Spleen (tissue), 7 donors: ENCODE data around the gene NFATC1.

ENCODE experiments used
- POLR2A ChIP-seq, 3 donors: fragments of 450-650 bp; IDR thresholded peaks; one replicate each; pipeline ENCODE4 v1.5.1; 2017; ENCODE audit warnings: antibody characterized with exemption in 3 of 3, mild to moderate bottlenecking in 1 of 3
- POLR2AphosphoS5 ChIP-seq, 3 donors: sonication (generic); formaldehyde crosslinking; IDR thresholded peaks; one replicate each; pipeline ENCODE4 v1.5.1; 2017; ENCODE audit warnings: antibody characterized with exemption in 3 of 3
- TF ChIP-seq, protein P1 (sequence below), 11 experiments: fragments of 200-600 bp in 7 of 11; fragments of 450-650 bp in 4 of 11; sonication (generic) in 4 of 11; IDR thresholded peaks in 8 of 11; conservative IDR thresholded peaks in 3 of 11; 1 replicate in 7 of 11; 2 replicates in 4 of 11; pipeline versions ENCODE4 v1.4.0 to v1.8.0; 2016 to 2021; ENCODE audit warnings: antibody characterized with exemption in 11 of 11, inconsistent platforms in 4 of 11, mild to moderate bottlenecking in 1 of 11
- donor health status: DM: no; HTN: no; CAD: no; lungs with moderate emphysema.
- donor health status: DM: no; HTN: no; CAD: no.
- donor health status: DM: no; HTN: no; CAD: no.

DNA sequence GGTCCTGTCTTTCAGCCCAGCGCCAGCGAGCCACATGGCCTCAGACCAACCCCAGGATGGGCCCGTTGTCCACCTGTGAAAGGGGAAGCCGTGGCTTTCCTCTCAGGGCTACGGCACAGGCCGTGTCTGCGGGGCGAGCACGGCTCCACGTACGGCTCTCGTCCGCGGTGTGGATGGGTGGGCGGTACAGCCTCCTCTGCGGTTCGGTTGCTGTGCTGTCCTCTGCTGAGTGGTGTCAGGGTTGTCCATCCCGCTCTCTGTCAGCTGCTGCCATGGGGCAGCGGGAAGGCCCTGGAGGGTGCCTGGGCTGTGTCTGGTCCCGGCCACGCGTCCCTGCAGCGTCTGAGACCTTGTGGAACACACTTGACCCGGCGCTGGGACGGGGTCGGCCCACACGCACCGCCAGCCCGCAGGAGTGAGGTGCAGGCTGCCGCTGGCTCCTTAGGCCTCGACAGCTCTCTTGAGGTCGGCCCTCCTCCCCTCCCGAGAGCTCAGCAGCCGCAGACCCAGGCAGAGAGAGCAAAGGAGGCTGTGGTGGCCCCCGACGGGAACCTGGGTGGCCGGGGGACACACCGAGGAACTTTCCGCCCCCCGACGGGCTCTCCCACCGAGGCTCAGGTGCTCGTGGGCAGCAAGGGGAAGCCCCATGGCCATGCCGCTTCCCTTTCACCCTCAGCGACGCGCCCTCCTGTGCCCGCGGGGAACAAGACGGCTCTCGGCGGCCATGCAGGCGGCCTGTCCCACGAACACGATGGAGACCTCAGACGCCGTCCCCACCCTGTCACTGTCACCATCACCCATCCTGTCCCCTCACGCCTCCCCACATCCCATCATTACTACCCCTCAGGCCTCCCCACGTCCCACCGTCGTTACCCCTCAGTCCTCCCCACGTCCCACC lies 128.7 kb downstream of the NFATC1 start:
- TF ChIP-seq, protein P1, sequence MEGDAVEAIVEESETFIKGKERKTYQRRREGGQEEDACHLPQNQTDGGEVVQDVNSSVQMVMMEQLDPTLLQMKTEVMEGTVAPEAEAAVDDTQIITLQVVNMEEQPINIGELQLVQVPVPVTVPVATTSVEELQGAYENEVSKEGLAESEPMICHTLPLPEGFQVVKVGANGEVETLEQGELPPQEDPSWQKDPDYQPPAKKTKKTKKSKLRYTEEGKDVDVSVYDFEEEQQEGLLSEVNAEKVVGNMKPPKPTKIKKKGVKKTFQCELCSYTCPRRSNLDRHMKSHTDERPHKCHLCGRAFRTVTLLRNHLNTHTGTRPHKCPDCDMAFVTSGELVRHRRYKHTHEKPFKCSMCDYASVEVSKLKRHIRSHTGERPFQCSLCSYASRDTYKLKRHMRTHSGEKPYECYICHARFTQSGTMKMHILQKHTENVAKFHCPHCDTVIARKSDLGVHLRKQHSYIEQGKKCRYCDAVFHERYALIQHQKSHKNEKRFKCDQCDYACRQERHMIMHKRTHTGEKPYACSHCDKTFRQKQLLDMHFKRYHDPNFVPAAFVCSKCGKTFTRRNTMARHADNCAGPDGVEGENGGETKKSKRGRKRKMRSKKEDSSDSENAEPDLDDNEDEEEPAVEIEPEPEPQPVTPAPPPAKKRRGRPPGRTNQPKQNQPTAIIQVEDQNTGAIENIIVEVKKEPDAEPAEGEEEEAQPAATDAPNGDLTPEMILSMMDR (IDR thresholded peaks at IDR 0.05 in 8 of 11, conservative IDR thresholded peaks at IDR 0.05 in 3 of 11), result peak in 1 of 11 experiments; percentile 13
- TF ChIP-seq POLR2AphosphoS5 (IDR thresholded peaks at IDR 0.05) (peak; percentile 24 to 65 (median 40)), POLR2A (IDR thresholded peaks at IDR 0.05) (no peak)
